HepG2 (cell line): ENCODE results near the gene TMEM222. TPM values are rescaled to one million over a fixed set of nuclear protein-coding genes. Genes with fewer than 3 reads are reported as not detected.

Experiments
- GFI1 ChIP-seq: sonication (generic); formaldehyde crosslinking; IDR thresholded peaks from 2 replicates; pipeline ENCODE4 v1.5.0; 2020; ENCODE audit warnings: missing genetic modification reagents, mild to moderate bottlenecking, borderline replicate concordance
- JDP2 ChIP-seq: sonication (generic); formaldehyde crosslinking; IDR thresholded peaks from 2 replicates; pipeline ENCODE4 v1.8.1; 2022; ENCODE audit warnings: missing genetic modification reagents, borderline replicate concordance
- KDM2A ChIP-seq: sonication (generic); formaldehyde crosslinking; IDR thresholded peaks from 2 replicates; pipeline ENCODE4 v1.4.0; 2020; ENCODE audit warnings: low read depth, missing genetic modification reagents, borderline replicate concordance
- MAX ChIP-seq: IDR thresholded peaks from 2 replicates; pipeline ENCODE4 v1.6.1; 2012; ENCODE audit warnings: inconsistent platforms
- PHF8 ChIP-seq: sonication (generic); formaldehyde crosslinking; IDR thresholded peaks from 2 replicates; pipeline ENCODE4 v1.5.0; 2020; ENCODE audit warnings: missing genetic modification reagents
- POLR2A ChIP-seq, 2 experiments: IDR thresholded peaks; 2 replicates each; pipeline ENCODE4 v1.6.1; 2011; ENCODE audit warnings: low read depth in 2 of 2, low read length in 2 of 2, mild to moderate bottlenecking in 1 of 2, moderate library complexity in 1 of 2; ENCODE audit not compliant: insufficient read depth in 1 of 2
- POLR2AphosphoS5 ChIP-seq: IDR thresholded peaks from 2 replicates; pipeline ENCODE4 v1.6.1; 2012; ENCODE audit warnings: low read depth, low read length
- RBFOX2 ChIP-seq: fragments of 200-400 bp; formaldehyde crosslinking; IDR thresholded peaks from 2 replicates; pipeline ENCODE4 v1.6.1; 2017; ENCODE audit warnings: low read depth, mild to moderate bottlenecking, low read length
- RFXAP ChIP-seq: sonication (generic); formaldehyde crosslinking; IDR thresholded peaks from 2 replicates; pipeline ENCODE4 v1.4.0; 2020; ENCODE audit warnings: missing genetic modification reagents, borderline replicate concordance
- SP1 ChIP-seq, 2 experiments: fragments of 450-650 bp in 1 of 2; sonication (generic) in 1 of 2; formaldehyde crosslinking in 1 of 2; IDR thresholded peaks; 2 replicates each; pipeline versions ENCODE4 v1.4.0 to v1.6.1; 2016 to 2020; ENCODE audit warnings: missing genetic modification reagents in 1 of 2
- SRSF9 ChIP-seq: fragments of 200-400 bp; formaldehyde crosslinking; IDR thresholded peaks from 2 replicates; pipeline ENCODE4 v1.6.1; 2018; ENCODE audit warnings: borderline replicate concordance, mild to moderate bottlenecking, low read depth, low read length; ENCODE audit not compliant: insufficient read depth, poor library complexity, severe bottlenecking
- TBX2 ChIP-seq: sonication (generic); formaldehyde crosslinking; IDR thresholded peaks from 2 replicates; pipeline ENCODE4 v1.5.0; 2020; ENCODE audit warnings: missing genetic modification reagents, mild to moderate bottlenecking, borderline replicate concordance
- THYN1 ChIP-seq: sonication (generic); formaldehyde crosslinking; IDR thresholded peaks from 2 replicates; pipeline ENCODE4 v1.8.1; 2023; ENCODE audit warnings: low read depth, mild to moderate bottlenecking, moderate library complexity, missing genetic modification reagents, borderline replicate concordance
- ZFP91 ChIP-seq: sonication (generic); formaldehyde crosslinking; IDR thresholded peaks from 2 replicates; pipeline ENCODE4 v1.9.0; 2022; ENCODE audit warnings: missing genetic modification reagents, mild to moderate bottlenecking, borderline replicate concordance
- ZNF292 ChIP-seq: sonication (generic); formaldehyde crosslinking; IDR thresholded peaks from 2 replicates; pipeline ENCODE4 v1.8.1; 2022; ENCODE audit warnings: mild to moderate bottlenecking, low read depth, missing genetic modification reagents, borderline replicate concordance
- ZNF333 ChIP-seq: sonication (generic); formaldehyde crosslinking; IDR thresholded peaks from 2 replicates; pipeline ENCODE4 v1.4.0; 2020; ENCODE audit warnings: mild to moderate bottlenecking, missing genetic modification reagents, borderline replicate concordance
- ZNF607 ChIP-seq: sonication (generic); formaldehyde crosslinking; IDR thresholded peaks from 2 replicates; pipeline ENCODE4 v1.5.1; 2020; ENCODE audit warnings: missing genetic modification reagents, mild to moderate bottlenecking, borderline replicate concordance
- ZNF710 ChIP-seq: sonication (generic); formaldehyde crosslinking; IDR thresholded peaks from 2 replicates; pipeline ENCODE4 v1.5.0; 2020; ENCODE audit warnings: mild to moderate bottlenecking, missing genetic modification reagents, borderline replicate concordance
- ZNF777 ChIP-seq: sonication (generic); formaldehyde crosslinking; IDR thresholded peaks from 2 replicates; pipeline ENCODE4 v1.4.0; 2020; ENCODE audit warnings: missing genetic modification reagents
- polyA plus RNA-seq, 8 experiments: library from polyadenylated mRNA; depleted of rRNA in 3 of 8; stranded (reverse) in 7 of 8; unstranded in 1 of 8; fragments of >200 nt; fragmentation: Illumina TruSeq in 4 of 8; extraction: Trizol in 4 of 8; gene quantifications; 2 replicates each; pipeline versions ENCODE4 v1.2.1 to v1.2.3, GENCODE V29; 2011 to 2016; ENCODE audit warnings: low read depth in 4 of 8, missing spikeins in 1 of 8, mixed read lengths in 1 of 8; ENCODE audit not compliant: insufficient read depth in 1 of 8
- total RNA-seq, 5 experiments: library from RNA; depleted of rRNA; stranded (reverse); fragments of >200 nt; fragmentation: Illumina TruSeq; extraction: Trizol; gene quantifications; 2 replicates each; pipeline ENCODE4 v1.2.3, GENCODE V29; 2016; ENCODE audit warnings: low read depth in 1 of 5
- TF ChIP-seq, protein P1 (sequence below), 2 experiments: sonication (generic) in 1 of 2; formaldehyde crosslinking in 1 of 2; IDR thresholded peaks; 2 replicates each; pipeline versions ENCODE4 v1.4.0 to v1.6.1; 2018 to 2020; ENCODE audit warnings: missing genetic modification reagents in 2 of 2, borderline replicate concordance in 1 of 2, low read depth in 1 of 2, mild to moderate bottlenecking in 1 of 2, missing biosample characterization in 1 of 2
- TF ChIP-seq, protein P2 (sequence below): IDR thresholded peaks from 2 replicates; pipeline ENCODE4 v1.6.1; 2016; ENCODE audit warnings: mild to moderate bottlenecking, missing biosample characterization, missing genetic modification reagents

TMEM222 gene
- total and polyA plus RNA-seq, 2 of the 13 experiments (the other 11 are each of a cell fraction or from before 2014, with no cell fraction given): 22.7 to 29.6 TPM

DNA sequence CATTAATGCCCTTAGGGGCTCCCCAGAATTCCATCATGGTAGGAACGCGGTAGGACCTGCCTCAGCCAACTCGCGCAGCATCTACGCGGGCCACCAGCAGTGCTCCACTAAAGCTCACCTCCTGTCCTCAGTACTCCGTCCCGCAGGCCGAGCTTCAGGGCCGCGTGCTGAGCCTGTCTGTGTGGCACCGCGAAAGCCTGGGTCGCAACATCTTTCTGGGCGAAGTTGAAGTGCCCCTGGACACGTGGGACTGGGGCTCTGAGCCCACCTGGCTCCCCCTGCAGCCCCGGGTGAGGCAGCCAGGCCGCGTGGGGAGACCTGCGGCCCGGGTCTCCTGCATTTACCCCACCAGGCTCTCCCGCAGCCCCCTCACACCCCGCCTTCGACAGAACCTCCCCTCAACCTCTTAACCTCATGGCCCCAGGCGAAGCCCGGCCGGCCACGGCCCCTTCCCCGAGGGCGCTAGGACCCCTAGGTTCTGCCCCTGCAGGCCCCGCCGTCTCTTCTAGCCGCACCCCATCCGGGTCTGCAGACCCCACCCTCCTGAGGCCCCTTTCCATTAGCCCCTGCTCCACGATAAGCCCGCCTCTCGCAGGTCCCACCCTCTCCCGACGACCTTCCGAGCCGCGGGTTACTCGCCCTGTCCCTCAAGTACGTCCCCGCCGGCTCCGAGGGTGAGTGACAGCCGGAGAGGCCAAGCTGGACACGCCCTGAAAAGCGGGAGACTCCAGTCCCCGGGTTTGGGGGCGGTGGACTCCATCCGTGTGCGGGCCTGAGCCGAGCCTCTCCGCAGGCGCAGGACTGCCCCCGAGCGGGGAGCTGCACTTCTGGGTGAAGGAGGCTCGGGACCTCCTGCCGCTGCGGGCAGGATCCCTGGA is 28.9 kb downstream of the TMEM222 start (continued):
- TF ChIP-seq MAX: peak; percentile 39
- TF ChIP-seq, protein P1, sequence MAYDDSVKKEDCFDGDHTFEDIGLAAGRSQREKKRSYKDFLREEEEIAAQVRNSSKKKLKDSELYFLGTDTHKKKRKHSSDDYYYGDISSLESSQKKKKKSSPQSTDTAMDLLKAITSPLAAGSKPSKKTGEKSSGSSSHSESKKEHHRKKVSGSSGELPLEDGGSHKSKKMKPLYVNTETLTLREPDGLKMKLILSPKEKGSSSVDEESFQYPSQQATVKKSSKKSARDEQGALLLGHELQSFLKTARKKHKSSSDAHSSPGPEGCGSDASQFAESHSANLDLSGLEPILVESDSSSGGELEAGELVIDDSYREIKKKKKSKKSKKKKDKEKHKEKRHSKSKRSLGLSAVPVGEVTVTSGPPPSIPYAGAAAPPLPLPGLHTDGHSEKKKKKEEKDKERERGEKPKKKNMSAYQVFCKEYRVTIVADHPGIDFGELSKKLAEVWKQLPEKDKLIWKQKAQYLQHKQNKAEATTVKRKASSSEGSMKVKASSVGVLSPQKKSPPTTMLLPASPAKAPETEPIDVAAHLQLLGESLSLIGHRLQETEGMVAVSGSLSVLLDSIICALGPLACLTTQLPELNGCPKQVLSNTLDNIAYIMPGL (CRISPR knock-in tag; IDR thresholded peaks at IDR 0.05; ENCODE audit: borderline replicate concordance in 1 of 2, low read depth in 1 of 2): 0 out of 4 replicates have a peak, but pooled peaks of 1 of the 2 experiments have one; percentile 36
- TF ChIP-seq PHF8: no peak
- 0 out of 2 replicates have a peak, but pooled peaks have one; percentile 42 for TF ChIP-seq ZNF777 (CRISPR knock-in tag)
- no peak for TF ChIP-seq JDP2 (CRISPR knock-in tag)
- TF ChIP-seq RFXAP (CRISPR knock-in tag): peak; percentile 32; the same call in 1 of the 2 replicates
- TF ChIP-seq ZNF710 (CRISPR knock-in tag): no peak
- TF ChIP-seq KDM2A (CRISPR knock-in tag): peak; percentile 80; the same call in 1 of the 2 replicates
- TF ChIP-seq ZNF292 (CRISPR knock-in tag): no peak
- TF ChIP-seq SP1 (IDR thresholded peaks at IDR 0.05): no peak
- TF ChIP-seq SP1 (CRISPR knock-in tag; IDR thresholded peaks at IDR 0.05): 0 out of 2 replicates have a peak, but pooled peaks have one; percentile 3
- no peak for TF ChIP-seq TBX2 (CRISPR knock-in tag)
- TF ChIP-seq ZNF607 (CRISPR knock-in tag): 0 out of 2 replicates have a peak, but pooled peaks have one; percentile 39
- 0 out of 2 replicates have a peak, but pooled peaks have one; percentile 54 for TF ChIP-seq GFI1
- TF ChIP-seq, protein P2, sequence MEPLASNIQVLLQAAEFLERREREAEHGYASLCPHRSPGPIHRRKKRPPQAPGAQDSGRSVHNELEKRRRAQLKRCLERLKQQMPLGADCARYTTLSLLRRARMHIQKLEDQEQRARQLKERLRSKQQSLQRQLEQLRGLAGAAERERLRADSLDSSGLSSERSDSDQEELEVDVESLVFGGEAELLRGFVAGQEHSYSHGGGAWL (CRISPR knock-in tag): 0 out of 2 replicates have a peak, but pooled peaks have one; percentile 22
- 0 out of 4 replicates have a peak, but pooled peaks of 1 of the 2 experiments have one; percentile 13 for TF ChIP-seq POLR2A (IDR thresholded peaks at IDR 0.05; ENCODE audit: insufficient read depth in 1 of 2, low read depth in 2 of 2, low read length in 2 of 2)
- no peak for TF ChIP-seq ZNF333 (CRISPR knock-in tag)
- TF ChIP-seq POLR2AphosphoS5: 0 out of 2 replicates have a peak, but pooled peaks have one; percentile 12
- TF ChIP-seq THYN1 (CRISPR knock-in tag): no peak
- TF ChIP-seq RBFOX2: peak; percentile 35; the same call in 1 of the 2 replicates
- no peak for TF ChIP-seq SRSF9
- peak; percentile 50; the same call in 1 of the 2 replicates for TF ChIP-seq ZFP91
